Activated CD4-positive, alpha-beta T cell treated with anti-CD3 and anti-CD28 coated beads, Interleukin-2, amount 50 U/mL, for 24 hours (primary cell): ENCODE measurements around the gene TWIST2.

Source experiments
- DNase-seq, 2 donors: peaks; one replicate each; pipeline ENCODE4 v3.0.0-alpha.2; 2020; ENCODE audit warnings: low read depth in 1 of 2, low spot score in 1 of 2

TWIST2 gene

DNA sequence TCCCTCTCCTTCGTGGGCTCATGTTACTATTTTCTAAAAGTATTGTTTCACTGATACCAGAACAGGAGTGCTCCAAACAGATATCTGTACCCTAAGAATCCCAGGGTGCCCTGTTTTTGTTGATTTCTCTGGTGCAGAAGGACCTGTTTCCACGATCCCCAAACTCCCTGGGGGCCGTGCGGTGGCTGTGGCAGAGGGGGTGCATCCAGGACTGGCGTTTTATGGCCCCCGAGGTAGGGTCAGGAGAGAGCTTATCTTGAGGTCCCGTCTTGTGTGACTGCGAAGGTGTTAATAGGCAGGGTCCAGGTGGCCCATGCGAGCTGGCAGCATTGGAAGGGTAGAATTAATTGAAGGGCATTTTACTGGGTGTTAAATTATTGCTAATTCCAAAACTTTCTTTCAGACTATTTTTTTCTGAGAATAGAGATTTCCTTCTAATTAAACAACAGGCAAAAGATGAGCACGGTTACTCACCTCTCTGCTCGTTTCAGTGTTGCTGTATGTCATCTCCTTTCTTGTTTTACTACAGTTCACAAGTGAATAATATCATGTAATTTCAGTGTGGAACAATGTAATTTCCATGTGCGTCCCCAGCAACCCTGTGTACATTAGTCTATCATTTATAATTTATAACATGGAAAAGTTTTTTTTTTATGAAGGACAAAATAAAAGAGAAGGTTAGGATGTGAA, 8.2 kb downstream of the TWIST2 start:
- DNase-seq: no peak

DNA sequence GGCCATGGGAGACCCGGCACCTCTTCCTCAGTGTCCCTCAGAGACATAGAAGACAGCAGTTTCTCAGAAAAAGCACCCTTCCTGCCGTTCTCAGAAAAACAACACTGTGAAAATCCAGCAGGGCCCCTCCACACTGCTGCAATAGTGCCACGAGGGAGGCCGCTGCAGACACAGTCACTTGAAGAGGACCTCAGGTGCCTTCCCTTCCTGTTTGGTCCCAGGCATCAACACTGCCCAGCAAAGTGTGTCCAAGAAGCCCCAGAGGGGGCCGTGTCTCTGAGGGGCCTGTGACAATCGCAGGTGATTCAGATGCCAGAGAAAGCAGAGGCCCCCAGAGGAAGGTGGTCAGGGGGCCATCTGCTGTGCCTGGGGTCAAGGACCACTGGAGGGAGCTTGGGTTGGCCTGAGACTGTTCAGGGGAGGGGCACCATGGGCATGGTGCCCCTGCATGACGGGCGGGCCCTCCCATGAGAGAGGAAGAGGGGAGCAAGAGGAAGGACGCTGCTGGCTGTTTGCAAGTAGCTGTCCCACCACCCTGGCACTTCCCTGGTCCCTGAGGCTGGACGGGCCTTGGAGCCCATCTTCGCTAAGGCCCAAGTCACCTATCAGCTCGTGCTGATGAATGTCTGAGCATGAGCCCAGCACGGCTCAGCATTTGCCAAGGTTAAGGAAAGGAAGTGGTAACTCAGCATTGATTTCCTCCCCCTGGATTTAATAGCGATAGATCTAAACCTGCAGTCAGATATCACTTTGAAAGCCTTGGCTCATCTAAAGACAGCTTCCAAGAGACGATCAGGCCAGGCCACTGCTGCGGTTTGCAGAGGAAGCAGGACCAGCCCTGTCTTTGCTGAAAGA, 9.1 kb downstream of the TWIST2 start:
- DNase-seq: no peak

DNA sequence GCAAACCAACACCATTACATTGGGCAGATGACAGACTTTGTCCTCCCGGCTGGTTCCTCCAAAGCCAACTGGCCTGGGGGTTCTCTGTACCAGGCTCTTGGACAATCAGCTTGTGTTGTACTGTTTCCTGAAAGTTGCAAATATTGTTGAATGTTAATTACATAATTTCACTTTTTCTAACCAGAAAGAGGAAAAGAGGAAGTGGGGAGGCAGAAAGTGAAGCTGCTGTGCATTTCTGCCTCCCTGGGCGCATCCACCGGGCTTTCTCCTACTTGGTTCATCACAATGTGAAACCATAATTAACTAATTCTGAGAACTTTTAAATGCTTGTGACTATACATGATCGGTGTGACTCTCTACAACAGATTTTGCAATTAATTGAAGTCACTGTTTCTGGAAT, 10.1 kb downstream of the TWIST2 start:
- no peak for DNase-seq

DNA sequence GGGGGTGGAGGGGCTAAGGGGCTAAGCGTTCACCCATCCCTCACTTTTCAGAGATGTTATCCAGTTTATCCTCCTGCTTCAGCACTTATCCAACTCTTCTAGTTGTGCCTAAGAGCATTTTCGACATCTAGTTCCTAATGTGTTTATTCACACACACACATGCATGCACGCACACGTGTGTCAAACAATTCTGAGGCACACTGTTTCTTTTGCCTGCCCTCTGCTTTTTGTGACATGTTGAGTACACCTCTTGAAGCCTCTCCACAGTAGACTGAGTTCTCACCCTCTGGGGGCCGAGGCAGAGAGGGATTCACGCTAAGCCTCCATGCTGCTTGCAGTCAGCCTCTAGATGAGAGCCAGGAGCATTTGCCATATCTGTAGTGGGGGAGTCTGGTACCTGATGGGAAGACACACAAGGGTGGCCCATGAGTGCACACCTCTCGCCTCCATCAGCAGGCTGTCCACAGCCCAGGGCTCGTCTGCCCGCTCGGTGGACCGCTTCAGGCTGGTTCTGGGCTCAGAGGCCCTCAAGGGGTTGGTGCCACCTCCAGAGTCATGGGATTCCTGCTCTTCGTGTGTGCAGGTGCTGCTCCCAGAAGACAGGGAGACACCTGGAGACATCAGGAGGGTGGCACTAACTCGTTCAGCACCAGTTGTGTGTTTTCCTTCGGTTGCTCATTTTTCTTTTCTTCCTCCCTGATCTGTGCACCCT, 11.9 kb downstream of the TWIST2 start:
- no peak for DNase-seq

DNA sequence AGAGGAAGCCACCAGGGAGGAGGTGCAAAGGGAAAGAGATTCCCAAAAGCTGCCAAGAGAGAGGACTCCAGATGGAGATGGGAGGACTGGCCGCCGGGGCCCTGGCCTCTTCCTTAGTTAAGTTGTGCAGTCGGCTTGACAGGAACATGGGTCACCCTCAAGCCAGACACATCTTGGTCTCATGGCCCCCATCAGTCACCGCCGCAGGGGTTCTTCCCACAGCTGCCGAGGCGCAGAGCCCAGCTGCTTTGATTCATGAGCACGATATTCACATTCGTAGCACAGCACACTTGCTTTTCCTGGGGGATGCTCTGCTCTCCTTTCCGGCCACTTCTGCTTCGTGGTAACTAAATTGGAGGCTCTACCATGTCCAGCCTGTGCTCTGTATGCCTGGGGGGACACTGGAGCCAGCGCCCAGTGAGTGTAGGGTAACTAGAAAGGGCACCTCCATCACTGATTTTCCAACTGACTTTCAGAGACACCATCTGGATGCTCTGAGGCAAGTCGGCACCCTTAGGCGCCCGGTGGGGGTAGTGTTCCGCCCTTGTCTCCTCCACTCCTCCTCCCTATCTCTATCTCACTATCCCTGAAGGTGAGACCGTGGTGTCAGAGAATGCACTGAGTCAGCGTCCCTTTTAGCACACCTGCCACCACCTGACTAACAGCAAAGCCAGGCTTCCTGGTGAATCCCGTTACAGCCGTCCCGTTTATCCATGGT, 13.3 kb downstream of the TWIST2 start:
- no peak for DNase-seq

DNA sequence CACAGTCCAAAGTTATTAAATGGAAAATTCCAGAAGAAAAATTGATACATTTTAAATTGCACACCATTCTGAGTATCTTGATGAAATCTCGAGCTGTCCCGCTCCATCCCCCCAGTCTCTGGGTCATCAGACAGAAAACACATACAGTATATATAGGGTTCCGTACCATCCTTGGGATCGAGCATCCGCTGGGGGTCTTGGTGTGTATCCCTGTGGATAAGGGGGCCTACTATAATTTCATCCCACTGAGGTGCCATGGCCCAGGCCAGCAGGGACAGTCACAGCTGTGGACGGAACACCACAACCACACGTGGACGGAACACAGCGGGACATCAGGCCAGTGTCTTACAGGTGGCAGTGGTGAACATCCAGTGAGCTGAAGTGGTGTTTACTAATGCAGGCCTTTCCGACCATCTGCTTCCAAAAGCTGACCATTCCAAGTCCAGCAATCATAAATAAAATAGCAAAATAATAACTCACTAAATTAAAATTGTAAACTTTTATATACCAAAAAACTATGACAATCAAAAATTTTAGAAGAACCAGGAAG, 14.0 kb downstream of the TWIST2 start:
- DNase-seq: no peak

DNA sequence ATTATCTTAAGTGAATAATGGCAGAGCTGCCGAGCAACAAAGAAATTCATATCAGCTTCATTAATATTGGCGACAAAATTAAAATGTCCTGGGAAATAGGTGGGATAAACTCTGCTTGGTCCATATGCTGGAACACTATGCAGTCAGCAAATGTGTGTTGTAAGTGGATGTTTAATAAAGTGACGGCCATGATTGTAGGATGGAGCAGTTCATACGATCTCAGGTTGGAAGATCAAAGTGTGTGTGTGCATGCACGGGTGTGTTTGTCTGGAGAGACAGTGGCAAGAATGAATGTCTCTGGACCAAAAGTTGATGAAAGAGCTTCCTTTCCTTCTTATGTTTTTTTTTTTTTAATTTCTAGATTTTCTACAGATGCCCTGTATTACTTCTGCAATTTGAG, 14.8 kb downstream of the TWIST2 start:
- DNase-seq: no peak

DNA sequence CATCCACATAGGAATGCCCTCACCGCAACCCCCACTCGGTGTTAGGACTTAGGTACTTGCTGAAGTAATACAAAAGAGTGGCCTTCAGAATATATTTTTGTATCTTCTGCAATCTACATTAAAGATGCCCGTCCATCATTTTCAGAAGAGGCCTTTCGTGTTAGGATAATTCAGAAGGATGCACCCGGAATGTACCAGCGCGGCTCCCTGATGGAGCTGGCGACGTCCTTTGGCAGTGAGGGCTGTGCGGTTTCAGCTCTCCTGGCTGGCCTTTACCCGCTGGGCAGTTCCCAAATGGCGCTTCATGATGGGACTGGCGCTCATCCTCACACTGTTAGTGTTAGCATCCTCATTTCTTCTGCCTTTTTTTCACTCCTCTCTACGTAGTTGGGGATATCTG, 15.3 kb downstream of the TWIST2 start:
- DNase-seq: no peak

DNA sequence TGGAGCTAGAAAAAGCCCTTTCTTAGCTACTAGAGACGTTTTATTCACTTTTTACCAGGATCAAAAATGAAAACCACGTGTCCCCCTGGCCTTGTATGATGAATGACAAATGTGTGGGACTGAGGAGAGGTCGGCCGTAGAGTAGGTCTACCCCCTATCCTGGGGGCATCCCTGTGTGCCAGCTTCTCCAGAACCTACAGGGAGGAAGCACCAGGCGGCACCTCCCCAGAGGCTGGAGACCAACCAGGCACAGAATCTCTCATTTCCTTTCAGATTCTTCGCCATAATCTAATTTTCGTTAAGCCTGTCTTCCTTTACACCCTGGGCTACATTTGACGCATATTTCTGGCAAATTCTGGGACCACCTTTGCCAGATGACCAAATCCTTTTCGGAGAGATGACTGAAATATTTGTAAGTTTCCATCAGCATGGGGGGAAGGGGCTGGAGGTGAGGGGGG, 15.9 kb downstream of the TWIST2 start:
- no peak for DNase-seq

DNA sequence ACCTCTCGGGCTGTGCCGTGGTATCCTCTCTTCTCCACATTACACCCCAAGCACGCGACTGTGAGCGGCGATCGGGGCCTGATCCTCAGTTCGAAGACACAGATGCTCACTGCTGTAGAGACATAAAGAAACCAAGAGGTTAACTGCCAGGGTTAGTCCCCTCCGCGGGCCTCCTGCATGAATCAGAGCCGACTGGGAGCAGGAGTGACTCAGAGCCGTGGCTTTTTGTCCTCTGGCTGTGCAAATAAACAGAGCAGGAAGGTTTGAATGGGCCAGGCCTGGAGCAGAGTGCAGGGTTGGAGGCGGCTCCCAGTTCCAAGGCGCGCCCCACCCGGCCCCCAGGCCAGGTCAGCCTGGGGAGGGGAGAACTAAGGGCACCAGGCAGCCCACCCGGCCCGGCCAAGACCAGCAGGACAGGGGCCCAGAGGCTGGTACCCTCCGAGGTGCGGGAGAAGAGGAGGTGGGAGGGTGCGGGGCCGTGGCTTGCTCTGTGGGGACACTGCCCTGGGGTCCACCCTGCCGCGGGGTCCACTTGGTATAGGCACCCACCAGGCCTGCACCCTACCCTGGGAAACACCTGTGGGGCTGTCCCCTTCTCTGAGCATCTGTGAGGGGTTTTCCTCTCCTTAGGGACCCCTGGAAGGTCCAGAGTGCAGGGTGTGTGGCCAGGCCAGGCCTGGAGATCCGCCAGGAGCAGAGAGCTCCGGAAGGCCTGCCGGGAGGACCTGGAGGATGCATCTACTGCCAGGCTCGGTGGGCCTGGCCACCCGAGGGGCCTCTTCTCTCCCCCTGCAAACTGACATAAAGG, 16.5 kb downstream of the TWIST2 start:
- peak in 1 of 2 donors; percentile 30 for DNase-seq

DNA sequence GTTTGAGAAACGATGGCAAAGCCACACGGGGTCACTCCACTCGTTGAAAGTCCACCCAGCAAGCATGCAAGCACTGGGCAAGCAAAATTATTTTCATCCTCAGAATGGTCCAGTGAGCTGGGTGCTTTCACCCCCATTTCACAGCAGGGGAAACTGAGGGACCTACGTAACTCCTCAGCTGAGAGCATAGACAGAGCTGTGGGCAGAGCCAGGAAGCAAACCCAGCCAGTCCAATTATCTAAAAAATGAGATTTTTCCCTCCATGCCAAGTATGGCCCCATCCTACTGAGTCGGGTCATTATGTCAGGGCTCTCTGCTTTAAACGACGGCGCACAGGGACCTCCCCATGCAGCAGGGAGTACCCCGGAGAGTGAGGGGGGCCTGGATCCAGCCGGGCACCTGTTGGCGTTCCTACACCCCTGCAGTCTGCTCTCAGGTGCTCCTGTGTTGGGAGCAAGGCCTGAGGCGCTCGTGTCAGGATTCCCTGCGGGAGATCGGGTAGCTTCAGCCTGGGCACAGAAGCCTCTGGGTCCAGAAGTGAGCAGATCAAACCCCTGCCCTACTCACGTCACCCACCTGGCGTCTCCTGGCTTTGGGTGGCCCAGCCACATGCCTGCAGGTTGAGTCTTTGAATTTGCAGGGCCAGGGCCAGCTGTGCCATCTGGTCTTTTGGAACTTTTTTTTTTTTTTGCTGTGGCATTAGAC, 17.3 kb downstream of the TWIST2 start:
- no peak for DNase-seq

DNA sequence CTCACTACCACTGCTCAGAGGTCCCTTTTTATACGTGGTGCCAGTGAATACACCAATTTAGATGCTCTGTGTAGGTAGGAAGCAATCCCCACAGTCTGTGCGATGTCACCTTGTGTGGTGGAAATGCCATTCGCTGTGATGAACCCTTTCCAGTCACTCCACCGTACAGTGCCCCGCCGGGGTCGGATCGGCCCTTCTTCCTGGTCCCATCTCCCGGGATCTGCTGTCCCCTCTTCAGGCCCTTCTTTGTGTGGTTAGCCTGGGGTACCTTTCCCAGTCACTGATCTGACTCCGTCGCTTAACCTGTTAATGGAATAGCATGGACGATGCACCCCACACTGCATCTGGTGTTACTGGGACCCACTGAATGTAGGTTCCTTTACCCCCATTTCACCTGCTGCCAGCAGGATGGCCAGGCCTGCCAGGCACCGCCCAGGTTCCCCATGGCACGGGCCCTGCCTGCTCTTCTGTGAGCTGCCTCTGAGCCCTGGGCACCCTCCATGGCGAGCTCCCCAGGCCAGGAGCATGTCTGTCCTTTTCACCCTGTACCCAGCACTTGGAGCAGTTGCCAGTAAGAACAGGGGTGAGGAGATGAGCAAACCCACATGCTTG, 18.0 kb downstream of the TWIST2 start:
- no peak for DNase-seq

DNA sequence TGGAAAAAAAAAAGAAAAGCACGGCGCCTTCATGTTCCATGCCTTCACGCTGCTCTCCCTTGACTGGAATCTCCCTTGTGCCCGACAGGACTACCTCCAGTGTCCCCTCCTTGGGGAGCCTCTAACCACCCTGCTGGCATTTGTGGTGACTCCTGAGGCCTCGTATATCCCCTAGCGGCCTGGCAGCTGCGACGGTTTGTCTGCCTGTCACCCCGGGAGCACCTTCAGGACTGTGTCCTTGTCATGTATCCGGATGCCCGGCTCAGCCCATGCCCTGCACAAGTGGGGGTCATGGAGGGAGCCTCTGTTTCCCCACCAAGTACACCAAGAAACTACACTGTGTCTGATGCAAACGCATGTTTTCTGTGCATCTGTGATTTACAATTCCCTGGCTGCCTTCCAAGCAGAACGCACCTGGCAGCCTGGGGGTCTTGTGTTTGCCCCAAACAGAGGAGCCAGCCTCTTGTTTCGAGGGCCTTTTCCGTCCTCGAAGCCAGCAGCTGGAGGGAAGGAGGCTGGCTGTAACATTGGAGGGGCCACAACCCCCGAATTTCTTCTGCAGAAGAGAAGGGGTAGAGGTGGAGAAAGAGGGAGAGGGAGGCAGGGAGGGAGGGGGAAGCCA, 18.9 kb downstream of the TWIST2 start:
- DNase-seq: no peak

DNA sequence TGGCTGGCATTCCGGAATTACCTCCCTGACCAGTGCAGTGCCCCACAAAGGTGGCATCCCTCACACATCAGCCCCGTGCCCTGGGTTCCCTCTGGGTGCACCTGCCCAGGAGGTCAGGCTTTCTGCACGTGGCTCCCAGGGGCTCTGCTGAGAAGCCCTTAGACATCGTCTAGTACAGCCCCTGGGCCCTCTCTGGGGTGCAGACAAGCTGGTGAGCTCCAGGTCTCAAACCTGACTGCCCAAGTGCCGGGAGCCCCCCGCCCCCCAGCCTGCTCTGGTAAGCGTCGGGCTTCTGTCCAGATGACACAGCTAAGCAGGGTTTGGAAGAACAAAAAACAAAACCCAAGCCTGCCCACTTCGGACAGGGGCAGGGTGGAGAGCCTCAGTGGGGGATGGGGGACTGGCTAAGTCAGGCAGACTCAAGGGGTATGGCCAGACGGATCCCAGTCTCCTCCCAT, 20.2 kb downstream of the TWIST2 start:
- DNase-seq: no peak

DNA sequence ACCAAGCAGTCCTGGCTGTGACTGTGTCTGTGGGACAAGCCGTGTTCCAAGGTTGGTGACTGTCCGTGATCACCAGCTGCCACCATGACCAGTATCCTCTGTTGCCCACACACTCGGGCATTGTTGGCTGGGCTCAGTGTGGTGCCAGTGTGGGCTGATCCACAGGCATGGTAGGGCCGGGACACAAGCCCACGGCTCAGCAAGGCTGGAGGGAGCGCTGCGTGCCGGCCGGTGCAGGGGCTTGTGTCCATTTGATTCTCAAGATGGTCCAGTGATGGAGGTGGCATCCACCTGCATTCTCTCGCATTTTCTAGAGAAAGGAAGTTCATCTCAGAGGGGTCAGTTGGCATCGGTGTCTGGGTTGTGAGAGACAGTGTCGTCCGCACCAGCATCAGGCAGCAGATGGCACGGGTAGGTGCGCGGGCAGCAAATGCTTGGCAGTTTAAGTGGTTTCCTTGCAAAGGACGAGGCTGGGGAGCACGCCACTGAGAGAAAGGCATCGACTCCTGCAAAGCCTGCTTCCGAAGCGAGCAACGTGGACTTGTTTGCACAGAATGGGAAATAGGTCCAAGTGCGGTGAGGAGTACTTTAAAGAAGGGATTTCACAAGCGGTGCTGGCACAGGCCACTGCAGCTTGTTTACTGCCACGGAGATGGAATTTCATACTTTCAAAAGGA, 20.9 kb downstream of the TWIST2 start:
- DNase-seq: no peak

DNA sequence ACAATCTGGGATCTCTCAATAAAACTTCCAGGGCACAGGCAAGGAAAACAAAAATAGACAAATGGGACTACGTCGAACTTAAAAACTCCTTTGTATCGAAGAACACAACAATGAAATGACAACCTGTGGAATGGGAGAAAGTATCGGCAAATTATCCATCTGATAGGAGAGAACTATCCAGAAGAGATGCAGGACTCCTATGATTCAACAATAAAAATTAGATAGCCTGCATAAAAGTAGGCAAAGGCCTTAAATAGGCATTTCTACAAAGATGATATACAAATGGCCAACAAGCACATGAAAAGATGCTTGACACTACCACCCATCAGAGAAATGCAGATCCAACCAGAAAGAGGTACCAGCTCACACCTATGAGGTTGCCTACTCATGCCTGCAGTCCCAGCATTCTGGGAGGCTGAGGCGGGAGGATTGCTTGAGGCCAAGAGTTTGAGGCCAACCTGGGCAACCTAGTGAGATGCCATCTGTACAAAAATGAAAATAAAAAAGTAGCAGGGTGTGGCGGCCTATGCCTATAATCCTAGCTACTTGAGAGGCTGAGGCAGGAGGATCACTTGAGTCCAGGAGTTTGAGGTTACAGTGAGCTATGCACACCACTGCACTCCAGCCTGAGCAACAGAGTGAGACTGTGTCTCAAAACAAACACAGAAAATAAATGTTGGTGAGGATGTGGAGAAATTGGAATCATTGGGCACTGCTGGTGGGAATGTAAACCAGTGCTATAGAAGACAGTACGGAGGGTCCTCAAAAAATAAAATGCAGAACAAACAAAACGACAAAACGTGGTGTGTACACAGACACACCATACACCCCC, 21.6 kb downstream of the TWIST2 start:
- no peak for DNase-seq

DNA sequence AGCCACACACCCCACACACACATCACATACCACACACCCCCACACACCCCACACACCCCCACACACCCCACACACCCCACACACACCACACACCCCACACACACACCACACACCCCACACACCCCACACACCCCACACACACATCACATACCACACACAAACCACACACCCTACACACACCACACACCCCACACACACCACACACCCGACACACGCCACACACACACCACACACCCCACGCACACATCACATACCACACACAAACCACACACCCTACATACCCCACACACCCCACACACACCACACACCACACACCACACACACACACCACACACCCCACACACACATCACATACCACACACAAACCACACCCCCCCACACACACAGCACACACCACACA, 22.4 kb downstream of the TWIST2 start:
- no peak for DNase-seq
